ENCODE data around the gene C17orf67.

The C17orf67 gene, protein sequence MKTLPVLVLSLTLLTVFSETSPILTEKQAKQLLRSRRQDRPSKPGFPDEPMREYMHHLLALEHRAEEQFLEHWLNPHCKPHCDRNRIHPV

GRCh38 chr17:56833809-56834379 is at the start of gene C17orf67, which contains the start of gene DGKE:
Gene C17orf67 (minus strand): TSS chr17:56833920. CDS start chr17:56815810, 18,110 bp downstream.
Gene DGKE (plus strand): TSS chr17:56834151. CDS start chr17:56834796, 645 bp downstream.
- DNase-seq: peak; percentile 93

DNA sequence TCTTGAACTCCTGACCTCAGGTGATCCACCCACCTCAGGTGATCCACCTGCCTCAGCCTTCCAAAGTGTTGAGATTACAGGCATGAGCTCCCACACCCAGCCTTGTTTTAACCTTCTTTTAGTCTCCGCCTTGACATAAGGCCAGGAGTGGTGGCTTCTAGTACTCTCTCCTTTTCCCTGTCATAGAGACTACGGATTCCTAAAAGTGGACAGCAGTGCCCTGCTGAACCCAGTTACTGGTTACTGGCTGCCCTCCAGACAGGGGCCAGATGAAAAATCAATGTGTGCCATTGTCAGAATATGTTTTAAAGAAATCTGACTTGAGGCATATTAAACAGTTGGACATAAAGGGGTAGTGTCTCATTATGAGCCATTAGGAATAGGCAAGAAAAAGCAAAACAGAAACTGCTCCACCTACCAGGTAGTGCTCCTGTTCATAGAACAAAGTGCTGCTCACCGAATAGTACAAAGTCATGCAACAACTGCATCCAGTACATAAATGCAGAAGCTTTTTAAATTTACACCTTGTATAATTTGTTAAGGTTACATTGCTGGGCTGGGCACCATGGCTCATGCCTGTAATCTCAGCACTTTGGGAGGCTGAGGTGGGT is 48.1 kb upstream of the C17orf67 start:
- no peak for DNase-seq

GRCh38 chr17:56880571-56880970 is 46.9 kb upstream of the C17orf67 start:
- DNase-seq: no peak

- DNase-seq: no peak
These were observed 46.4 kb upstream of the C17orf67 start for GRCh38 chr17:56880133-56880532.

DNA sequence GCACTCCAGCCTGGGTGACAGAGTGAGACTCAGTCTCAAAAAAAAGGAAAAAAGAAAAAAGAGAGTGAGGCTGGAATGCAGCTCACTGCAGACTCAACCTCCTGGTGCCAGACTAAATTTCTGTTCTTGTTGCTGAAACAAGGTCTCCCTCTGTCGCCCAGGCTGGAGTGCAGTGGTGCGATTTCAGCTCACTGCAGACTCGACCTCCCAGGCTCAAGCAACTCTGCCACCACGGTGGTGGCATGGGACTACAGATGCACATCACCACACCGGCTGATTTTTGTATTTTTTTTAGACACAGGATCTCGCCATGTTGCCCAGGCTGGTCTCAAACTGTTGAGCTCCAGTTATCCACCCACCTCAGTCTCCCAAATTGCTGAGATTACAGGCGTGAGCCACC is 45.6 kb upstream of the C17orf67 start:
- DNase-seq: no peak

DNA sequence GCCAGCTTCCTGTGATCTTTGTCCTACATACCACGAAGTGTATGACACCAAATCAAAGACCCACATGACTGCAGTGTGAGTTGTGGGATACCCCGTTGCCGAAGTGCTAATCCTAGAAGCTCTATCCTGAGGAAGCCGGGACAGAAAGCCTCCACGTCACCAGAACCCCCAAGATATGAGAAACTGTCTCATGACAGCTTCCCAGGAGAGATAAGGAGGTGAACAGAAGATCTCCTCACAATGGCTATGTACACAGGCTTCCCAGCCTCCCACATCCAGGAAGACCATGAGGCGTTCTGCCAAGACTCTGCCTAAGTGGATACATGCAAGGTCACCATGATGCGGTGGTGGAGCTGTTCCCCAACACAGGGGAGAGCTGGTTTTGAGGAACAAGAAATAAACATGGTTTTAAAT is 43.1 kb upstream of the C17orf67 start:
- DNase-seq: no peak

GRCh38 chr17:56870081-56870651 is 36.4 kb upstream of the C17orf67 start:
- DNase-seq: no peak

DNA sequence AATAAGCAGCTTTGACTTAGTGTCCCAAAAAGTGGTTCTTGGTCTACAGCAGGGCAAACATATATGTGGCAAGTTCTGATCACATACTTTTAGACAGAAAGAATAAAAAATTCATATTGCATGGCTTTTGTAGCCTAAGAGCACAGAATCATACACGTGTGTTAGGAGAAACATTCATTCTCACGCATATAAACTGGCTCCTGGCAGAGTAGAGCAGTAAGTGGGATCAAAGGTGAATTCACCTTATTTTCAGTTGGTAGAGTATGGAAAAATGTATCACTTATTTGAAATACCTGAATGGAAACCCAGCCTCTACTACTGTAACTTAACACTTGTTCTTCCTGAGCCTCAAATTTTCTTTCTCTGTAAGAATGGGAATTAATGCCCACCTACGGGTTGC is 35.0 kb upstream of the C17orf67 start:
- no peak for DNase-seq

DNA sequence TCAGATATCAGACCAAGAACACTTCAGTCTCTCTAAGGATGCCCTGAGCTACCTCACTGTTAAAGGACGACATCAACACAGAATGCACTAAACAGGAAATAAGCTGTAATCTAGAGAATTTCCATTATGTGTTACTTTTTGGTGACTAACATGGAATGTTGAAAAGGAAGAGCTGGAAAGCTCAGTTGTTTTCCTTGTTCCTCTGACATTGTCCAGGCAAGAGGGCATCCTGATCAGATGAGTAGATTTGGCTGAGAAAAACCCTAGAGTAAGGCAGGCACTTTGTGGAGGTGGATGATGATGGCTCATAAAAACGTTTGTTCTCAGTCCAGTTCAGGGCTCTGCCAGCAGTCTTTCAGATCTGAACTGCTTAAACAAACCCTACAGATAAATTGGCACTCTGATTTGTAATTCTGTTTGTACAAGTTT is 34.2 kb upstream of the C17orf67 start:
- DNase-seq: no peak

GRCh38 chr17:56866496-56866895 is 32.8 kb upstream of the C17orf67 start:
- DNase-seq: no peak

DNA sequence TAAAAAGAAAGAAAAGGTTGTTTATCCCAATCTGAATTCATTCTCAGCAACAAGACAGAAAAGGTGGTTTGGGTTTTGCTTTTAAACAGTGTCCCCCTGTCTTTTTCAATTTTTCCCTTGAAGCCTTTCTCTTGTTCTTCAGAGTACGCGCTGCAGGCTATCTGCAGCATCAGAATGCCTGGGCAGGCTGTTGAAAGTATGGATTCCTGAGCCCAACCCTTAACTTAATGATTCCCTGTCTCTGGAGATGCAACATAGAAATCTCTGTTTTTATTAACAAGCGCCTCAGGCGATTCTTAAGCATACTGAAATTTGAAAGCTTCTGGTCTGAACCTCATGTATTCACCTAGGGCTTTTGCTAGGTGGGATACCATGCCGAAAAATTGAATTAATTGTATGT is 32.4 kb upstream of the C17orf67 start:
- DNase-seq: no peak

DNA sequence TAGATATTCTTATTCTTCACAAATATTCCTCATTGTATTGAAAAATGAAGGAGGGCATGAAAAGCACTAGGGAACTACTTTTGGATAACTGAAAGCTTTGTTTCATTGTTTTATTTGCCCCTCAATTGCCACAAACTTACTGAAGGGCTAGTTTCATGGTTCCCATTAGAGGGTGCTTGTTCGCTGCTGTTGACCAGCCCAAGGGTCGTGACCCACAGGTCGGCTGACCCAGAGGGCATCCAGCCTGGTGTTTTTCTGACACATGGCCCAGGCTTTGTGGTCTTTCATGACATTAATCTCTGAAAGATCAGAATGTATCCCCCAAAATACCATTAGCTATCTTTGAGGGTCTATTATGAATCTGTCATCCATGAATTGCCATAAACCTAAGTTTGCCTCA is 30.3 kb upstream of the C17orf67 start:
- DNase-seq: no peak

- no peak for DNase-seq
These were observed 28.2 kb upstream of the C17orf67 start for GRCh38 chr17:56861899-56862298.

DNA sequence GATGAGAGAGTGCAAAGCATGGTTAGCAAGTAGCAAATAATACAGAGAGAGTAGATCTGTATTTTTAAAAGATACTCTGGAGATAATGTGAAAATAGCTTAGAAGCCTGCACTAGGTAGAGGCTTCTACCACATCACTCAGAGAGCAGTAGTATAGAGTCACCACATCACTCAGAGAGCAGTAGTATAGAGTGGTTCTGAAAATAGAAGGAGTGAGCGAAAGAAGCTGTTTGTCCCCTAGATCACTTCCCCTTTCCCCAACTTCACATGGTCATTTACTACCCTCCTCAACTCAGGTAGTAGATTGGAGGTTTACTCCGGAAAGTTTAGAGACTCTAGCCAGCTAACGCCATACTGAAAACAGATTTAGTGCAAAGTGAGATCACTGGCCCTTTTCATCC is 17.3 kb upstream of the C17orf67 start:
- DNase-seq: no peak

DNA sequence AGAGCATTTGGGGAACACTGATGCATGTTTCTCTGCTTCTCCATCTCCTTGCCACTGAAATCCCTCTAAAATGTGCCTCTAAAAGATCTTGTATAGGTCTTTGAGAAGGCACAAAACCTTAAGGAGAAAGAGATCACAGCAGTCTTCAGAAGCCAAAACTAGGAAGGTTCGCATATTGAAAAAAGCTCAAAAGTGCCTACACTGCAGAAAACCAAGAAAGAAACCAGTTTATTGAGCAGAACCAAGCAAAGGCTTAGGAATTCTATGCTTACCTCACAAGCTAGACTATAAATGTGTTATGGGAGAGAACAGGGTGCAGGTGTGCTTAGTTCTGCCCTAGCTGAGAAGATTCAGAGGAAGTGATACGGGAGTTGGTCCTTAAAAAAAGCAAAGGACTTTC is 16.9 kb upstream of the C17orf67 start:
- no peak for DNase-seq

DNA sequence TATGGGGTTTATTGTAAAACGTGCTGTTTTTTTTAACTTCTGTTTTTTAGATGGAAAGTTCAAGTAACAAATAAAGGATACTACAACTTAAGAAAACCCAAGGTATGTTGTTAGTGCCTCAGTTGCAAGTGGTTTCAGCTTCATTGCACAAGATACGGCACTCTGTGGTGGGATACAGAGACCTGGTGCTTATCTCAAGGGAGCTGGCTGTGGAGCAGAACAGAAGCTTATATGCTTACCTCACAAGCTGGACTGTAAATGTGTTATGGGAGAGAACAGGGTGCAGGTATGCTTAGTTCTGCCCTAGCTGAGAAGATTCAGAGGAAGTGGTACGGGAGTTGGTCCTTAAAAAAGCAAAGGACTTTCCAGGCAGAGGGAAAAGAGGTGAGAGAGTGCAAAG is 15.4 kb upstream of the C17orf67 start:
- DNase-seq: no peak

DNA sequence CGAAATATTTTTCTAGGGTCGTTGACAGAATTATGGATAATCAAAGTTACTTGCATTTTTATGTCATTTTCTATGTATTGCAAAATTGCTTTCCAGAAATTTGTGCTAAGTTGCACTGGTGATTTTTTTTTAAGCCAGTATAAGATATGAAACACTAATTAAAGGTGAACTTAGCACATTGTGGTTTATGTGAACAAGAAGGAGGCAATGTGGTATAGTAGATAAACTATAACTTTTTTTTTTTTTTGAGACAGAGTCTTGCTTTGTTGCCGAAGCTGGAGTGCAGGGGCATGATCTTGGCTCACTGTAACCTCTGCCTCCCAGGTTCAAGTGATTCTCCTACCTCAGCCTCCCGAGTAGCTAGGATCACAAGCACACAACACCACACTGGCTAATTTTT is 13.4 kb upstream of the C17orf67 start:
- DNase-seq: no peak

DNA sequence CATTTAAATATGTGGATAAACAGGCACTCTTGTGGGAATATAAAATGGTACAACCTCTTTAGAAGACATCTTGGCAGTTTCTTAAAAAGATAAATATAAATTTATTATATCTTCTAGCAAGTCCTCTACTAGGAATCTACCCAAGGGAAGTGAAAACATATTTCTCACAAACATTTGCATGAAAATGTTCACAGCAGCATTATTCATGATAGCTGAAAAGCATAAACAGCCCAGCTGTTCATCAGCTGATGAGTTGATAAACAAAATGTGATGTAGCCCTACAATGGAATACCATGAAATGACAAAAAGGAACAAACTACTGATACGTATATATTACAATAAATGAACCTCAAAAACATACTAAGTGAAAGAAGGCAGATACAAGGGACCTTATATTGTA is 12.2 kb upstream of the C17orf67 start:
- DNase-seq: no peak

DNA sequence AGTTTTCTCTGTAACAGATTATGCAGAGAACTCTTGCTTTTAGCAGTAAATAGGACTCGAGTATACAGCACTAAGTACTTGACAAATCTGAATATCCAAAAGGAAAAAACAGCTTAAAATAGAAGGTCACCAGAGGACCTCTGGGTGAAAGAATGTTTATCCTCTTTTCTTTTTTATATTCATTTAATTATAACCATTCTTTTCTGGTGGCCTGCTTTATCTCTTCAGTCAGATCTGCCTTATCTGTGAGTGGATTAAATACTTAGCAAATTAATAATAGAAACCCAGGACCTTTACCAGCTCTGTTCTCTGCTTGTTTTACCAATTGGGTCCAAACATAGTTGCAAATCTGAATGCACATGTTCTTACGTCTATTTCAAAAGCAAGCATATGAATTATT is 8.9 kb upstream of the C17orf67 start:
- DNase-seq: no peak

DNA sequence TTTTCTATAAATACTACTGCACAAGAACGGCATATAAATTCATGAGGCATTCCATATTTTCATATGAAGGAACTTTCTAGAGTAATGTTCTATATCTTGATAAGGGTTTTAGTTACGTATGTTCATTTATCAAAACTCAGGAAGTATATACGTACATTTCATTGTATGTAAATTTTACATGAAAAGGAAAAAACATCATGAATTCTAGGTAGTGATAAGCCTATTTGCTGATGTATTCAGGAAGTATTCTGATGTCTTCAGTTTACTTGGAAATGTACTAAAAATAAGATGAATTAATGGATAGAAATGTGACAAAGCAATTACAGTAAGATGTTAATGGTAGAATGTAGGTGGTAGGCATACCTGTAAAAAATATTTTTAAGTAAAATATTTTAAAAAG is 5.0 kb upstream of the C17orf67 start:
- no peak for DNase-seq

- no peak for DNase-seq
These were observed 1.5 kb upstream of the C17orf67 start for GRCh38 chr17:56835264-56835585.

DNA sequence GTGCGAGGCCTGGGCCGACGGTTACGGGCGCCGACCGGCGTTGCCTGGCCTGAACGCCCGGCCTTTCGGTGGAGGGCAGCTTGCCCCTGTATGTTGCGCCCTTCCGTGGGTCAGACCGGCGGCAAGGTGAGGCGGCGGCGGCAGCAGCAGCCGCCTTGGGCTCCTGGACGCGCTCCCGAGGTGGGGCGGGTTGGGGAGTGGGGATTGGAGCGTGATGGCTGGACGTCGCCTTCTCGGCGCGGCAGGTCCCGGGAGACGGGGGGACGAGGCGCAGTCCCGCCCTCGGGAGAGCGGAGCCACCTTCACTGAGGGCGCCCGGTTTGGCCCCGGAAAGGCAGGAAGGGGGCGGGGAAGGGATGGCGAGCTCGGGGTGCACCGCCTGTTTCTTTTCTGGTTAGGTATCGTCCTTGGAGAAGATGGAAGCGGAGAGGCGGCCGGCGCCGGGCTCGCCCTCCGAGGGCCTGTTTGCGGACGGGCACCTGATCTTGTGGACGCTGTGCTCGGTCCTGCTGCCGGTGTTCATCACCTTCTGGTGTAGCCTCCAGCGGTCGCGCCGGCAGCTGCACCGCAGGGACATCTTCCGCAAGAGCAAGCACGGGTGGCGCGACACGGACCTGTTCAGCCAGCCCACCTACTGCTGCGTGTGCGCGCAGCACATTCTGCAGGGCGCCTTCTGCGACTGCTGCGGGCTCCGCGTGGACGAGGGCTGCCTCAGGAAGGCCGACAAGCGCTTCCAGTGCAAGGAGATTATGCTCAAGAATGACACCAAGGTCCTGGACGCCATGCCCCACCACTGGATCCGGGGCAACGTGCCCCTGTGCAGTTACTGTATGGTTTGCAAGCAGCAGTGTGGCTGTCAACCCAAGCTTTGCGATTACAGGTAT is 902 bp upstream of the C17orf67 start:
- peak; percentile 26 for DNase-seq

GRCh38 chr17:56833057-56833808 is 487 bp downstream of the C17orf67 start:
- peak; percentile 62 for DNase-seq

All from GF-D8 (cell line).